Neural progenitor cell (in vitro differentiated cells): Measurements from ENCODE around the gene MKNK1. TPM values are rescaled to one million over a fixed set of nuclear protein-coding genes. Genes with fewer than 3 reads are reported as not detected.

ENCODE experiments used
- DNase-seq: peaks from one replicate; pipeline ENCODE4 v3.0.0-alpha.2; 2016; ENCODE audit warnings: low spot score
- H2AFZ ChIP-seq: fragments of 200-600 bp; sonication (generic); replicated peaks from 2 replicates; pipeline ENCODE4 v1.6.1; 2016; ENCODE audit warnings: antibody characterized with exemption
- H3F3A ChIP-seq: fragments of 200-600 bp; sonication (generic); 2 replicates; pipeline ENCODE4 v1.6.1; 2016; ENCODE audit warnings: antibody characterized with exemption, low read depth
- H3K27ac ChIP-seq: fragments of 200-600 bp; sonication (generic); 2 replicates; pipeline ENCODE4 v1.5.1; 2016; ENCODE audit warnings: mild to moderate bottlenecking
- H3K27me3 ChIP-seq: fragments of 200-600 bp; sonication (generic); 2 replicates; pipeline ENCODE4 v1.6.1; 2016; ENCODE audit warnings: mild to moderate bottlenecking, moderate library complexity
- H3K36me3 ChIP-seq: fragments of 200-600 bp; sonication (generic); 2 replicates; pipeline ENCODE4 v1.5.1; 2016
- H3K4me1 ChIP-seq: fragments of 200-600 bp; sonication (generic); 2 replicates; pipeline ENCODE4 v1.6.1; 2016; ENCODE audit warnings: mixed run types
- H3K4me2 ChIP-seq: fragments of 200-600 bp; sonication (generic); 2 replicates; pipeline ENCODE4 v1.6.1; 2016
- H3K4me3 ChIP-seq: fragments of 200-600 bp; sonication (generic); 2 replicates; pipeline ENCODE4 v1.5.1; 2016
- H3K79me2 ChIP-seq: fragments of 200-600 bp; sonication (generic); 2 replicates; pipeline ENCODE4 v1.6.1; 2016; ENCODE audit warnings: low read depth
- H3K9ac ChIP-seq: fragments of 200-600 bp; sonication (generic); 2 replicates; pipeline ENCODE4 v1.6.1; 2016
- H3K9me3 ChIP-seq: fragments of 200-600 bp; sonication (generic); 2 replicates; pipeline ENCODE4 v1.5.1; 2016; ENCODE audit warnings: low read depth
- H4K20me1 ChIP-seq: fragments of 200-600 bp; sonication (generic); 2 replicates; pipeline ENCODE4 v1.6.1; 2016; ENCODE audit warnings: low read depth
- H3K27ac Mint-ChIP-seq: 3 replicates; pipeline ENCODE4 v1.8.0; 2021; ENCODE audit warnings: mixed read lengths
- H3K27me3 Mint-ChIP-seq: 2 replicates; pipeline ENCODE4 v1.8.0; 2022; ENCODE audit warnings: low read depth, mild to moderate bottlenecking, inconsistent platforms, moderate library complexity, mixed read lengths; ENCODE audit not compliant: insufficient read depth
- H3K36me3 Mint-ChIP-seq: 3 replicates; pipeline ENCODE4 v1.8.0; 2021; ENCODE audit warnings: mixed read lengths
- H3K4me1 Mint-ChIP-seq: 3 replicates; pipeline ENCODE4 v1.8.0; 2021; ENCODE audit warnings: mixed read lengths
- H3K4me3 Mint-ChIP-seq: 3 replicates; pipeline ENCODE4 v1.8.0; 2021; ENCODE audit warnings: mild to moderate bottlenecking, moderate library complexity, mixed read lengths
- H3K9me3 Mint-ChIP-seq: 3 replicates; pipeline ENCODE4 v1.8.0; 2020; ENCODE audit warnings: mixed read lengths
- CTCF ChIP-seq: fragments of 200-600 bp; sonication (generic); IDR thresholded peaks from 2 replicates; pipeline ENCODE4 v1.5.1; 2017; ENCODE audit warnings: antibody characterized with exemption, mild to moderate bottlenecking
- EZH2 ChIP-seq: fragments of 200-600 bp; sonication (generic); IDR thresholded peaks from 2 replicates; pipeline ENCODE4 v1.6.1; 2017; ENCODE audit warnings: antibody characterized with exemption, mild to moderate bottlenecking, moderate library complexity
- EZH2phosphoT487 ChIP-seq: fragments of 200-600 bp; sonication (generic); IDR thresholded peaks from 2 replicates; pipeline ENCODE4 v1.6.1; 2017; ENCODE audit warnings: antibody characterized with exemption
- total RNA-seq: library from RNA; depleted of rRNA; stranded (reverse); fragments of >200 nt; gene quantifications from 2 replicates; pipeline ENCODE4 v1.2.3, GENCODE V29; 2015; ENCODE audit warnings: low replicate concordance

Gene MKNK1
- total RNA-seq, 1 donor from 2014 or later = 10.5 TPM

- H3F3A ChIP-seq = peaks cover 20% of the 10 kb centered on the region
- no peaks in the 10 kb centered on the region for H3K79me2 ChIP-seq
- H3K4me3 ChIP-seq = no peak overlapping the region
- H3K27me3 ChIP-seq = peaks cover 31% of the 10 kb centered on the region
- no peak overlapping the region for H3K4me3 Mint-ChIP-seq
- no peak overlapping the region for H3K27ac ChIP-seq
- H3K4me1 Mint-ChIP-seq = peaks cover 32% of the 10 kb centered on the region
- H3K27me3 Mint-ChIP-seq = peaks cover 9% of the 10 kb centered on the region
- no peak overlapping the region for H2AFZ ChIP-seq
- peaks cover 9% of the 10 kb centered on the region for H3K4me1 ChIP-seq
- no peak overlapping the region for H3K4me2 ChIP-seq
- no peaks in the 10 kb centered on the region for H3K36me3 ChIP-seq
- no peaks in the 10 kb centered on the region for H4K20me1 ChIP-seq
- H3K36me3 Mint-ChIP-seq = no peaks in the 10 kb centered on the region
- H3K9ac ChIP-seq = no peak overlapping the region
- TF ChIP-seq EZH2phosphoT487 = no peak
- no peak for TF ChIP-seq EZH2
- TF ChIP-seq CTCF = no peak
- no peaks in the 10 kb centered on the region for H3K9me3 ChIP-seq
- H3K27ac Mint-ChIP-seq = no peak overlapping the region
- H3K9me3 Mint-ChIP-seq = no peaks in the 10 kb centered on the region
- no peak for DNase-seq
Measured at GRCh38 chr1:46619656-46620258, 15.7 kb upstream of the MKNK1 start.

- H3F3A ChIP-seq = peaks cover 22% of the 10 kb centered on the region
- no peaks in the 10 kb centered on the region for H3K9me3 ChIP-seq
- Mint-ChIP-seq H3K4me1 (peaks cover 24% of the 10 kb centered on the region), H3K36me3 (no peaks in the 10 kb centered on the region), H3K27me3 (peaks cover 9% of the 10 kb centered on the region), H3K27ac (no peak overlapping the region), H3K4me3 (no peak overlapping the region), H3K9me3 (no peaks in the 10 kb centered on the region)
- no peaks in the 10 kb centered on the region for H4K20me1 ChIP-seq
- TF ChIP-seq CTCF (no peak), EZH2 (no peak), EZH2phosphoT487 (no peak)
- H3K36me3 ChIP-seq = no peaks in the 10 kb centered on the region
- H3K27ac ChIP-seq = no peak overlapping the region
- H3K79me2 ChIP-seq = no peaks in the 10 kb centered on the region
- H3K4me3 ChIP-seq = no peak overlapping the region
- H3K9ac ChIP-seq = no peak overlapping the region
- peaks cover 31% of the 10 kb centered on the region for H3K27me3 ChIP-seq
- H2AFZ ChIP-seq = no peak overlapping the region
- no peak overlapping the region for H3K4me2 ChIP-seq
- H3K4me1 ChIP-seq = peaks cover 18% of the 10 kb centered on the region
- DNase-seq = no peak
Measured at GRCh38 chr1:46618754-46619415, 14.8 kb upstream of the MKNK1 start.

- Mint-ChIP-seq H3K4me3 (peak overlapping the region; percentile 86), H3K9me3 (no peaks in the 10 kb centered on the region), H3K4me1 (peaks cover 23% of the 10 kb centered on the region), H3K36me3 (no peaks in the 10 kb centered on the region), H3K27ac (no peak overlapping the region), H3K27me3 (peaks cover 7% of the 10 kb centered on the region)
- Histone ChIP-seq H3K27ac (no peak overlapping the region), H3K4me1 (peaks cover 27% of the 10 kb centered on the region), H3K27me3 (peaks cover 31% of the 10 kb centered on the region), H3K36me3 (no peaks in the 10 kb centered on the region), H3K4me3 (no peak overlapping the region), H3K9ac (no peak overlapping the region), H4K20me1 (no peaks in the 10 kb centered on the region), H3K9me3 (no peaks in the 10 kb centered on the region), H3K79me2 (no peaks in the 10 kb centered on the region), H2AFZ (no peak overlapping the region), H3F3A (peaks cover 28% of the 10 kb centered on the region), H3K4me2 (no peak overlapping the region)
- TF ChIP-seq EZH2phosphoT487 (no peak), EZH2 (no peak)
- DNase-seq = no peak
Measured at GRCh38 chr1:46617833-46618232, 13.8 kb upstream of the MKNK1 start.
